ENCODE results near the gene MGAT4A.

DNA sequence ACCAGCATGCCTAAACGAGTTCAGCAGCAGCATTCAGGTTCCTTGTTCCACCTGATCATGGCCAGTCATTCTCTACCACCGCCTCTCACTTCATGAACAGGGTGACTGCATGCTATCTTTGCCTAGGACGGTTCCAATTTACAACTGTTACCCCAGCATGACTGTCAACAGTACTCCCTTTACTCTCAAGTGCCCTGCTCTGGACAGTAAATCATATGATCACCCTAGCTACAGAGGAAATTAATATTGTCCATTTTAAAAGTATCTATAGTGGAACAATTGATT is 25.7 kb downstream of the MGAT4A start:
- TF ChIP-seq, protein P1, sequence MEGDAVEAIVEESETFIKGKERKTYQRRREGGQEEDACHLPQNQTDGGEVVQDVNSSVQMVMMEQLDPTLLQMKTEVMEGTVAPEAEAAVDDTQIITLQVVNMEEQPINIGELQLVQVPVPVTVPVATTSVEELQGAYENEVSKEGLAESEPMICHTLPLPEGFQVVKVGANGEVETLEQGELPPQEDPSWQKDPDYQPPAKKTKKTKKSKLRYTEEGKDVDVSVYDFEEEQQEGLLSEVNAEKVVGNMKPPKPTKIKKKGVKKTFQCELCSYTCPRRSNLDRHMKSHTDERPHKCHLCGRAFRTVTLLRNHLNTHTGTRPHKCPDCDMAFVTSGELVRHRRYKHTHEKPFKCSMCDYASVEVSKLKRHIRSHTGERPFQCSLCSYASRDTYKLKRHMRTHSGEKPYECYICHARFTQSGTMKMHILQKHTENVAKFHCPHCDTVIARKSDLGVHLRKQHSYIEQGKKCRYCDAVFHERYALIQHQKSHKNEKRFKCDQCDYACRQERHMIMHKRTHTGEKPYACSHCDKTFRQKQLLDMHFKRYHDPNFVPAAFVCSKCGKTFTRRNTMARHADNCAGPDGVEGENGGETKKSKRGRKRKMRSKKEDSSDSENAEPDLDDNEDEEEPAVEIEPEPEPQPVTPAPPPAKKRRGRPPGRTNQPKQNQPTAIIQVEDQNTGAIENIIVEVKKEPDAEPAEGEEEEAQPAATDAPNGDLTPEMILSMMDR (IDR thresholded peaks at IDR 0.05) = no peak
- no peak for TF ChIP-seq POLR2A (IDR thresholded peaks at IDR 0.05)
